ENCODE results near the gene SNW1. TPM values are rescaled to one million over a fixed set of nuclear protein-coding genes. Genes with fewer than 3 reads are reported as not detected.
"Not testable (repeated sequence)": the region's sequence is repeated elsewhere in the genome, so short reads cannot be mapped to it uniquely, and the experiment has no call there.

The SNW1 gene
- total RNA-seq, 2 experiments from 2014 or later = 134 to 135 TPM

- peak; percentile 47 for ATAC-seq
- DNase-seq = no peak
- Mint-ChIP-seq H3K4me3 (no peak overlapping the region), H3K36me3 (ENCODE audit: low read depth) (no peaks in the 10 kb centered on the region), H3K27me3 (peaks cover 2% of the 10 kb centered on the region), H3K9me3 (ENCODE audit: low read depth) (no peaks in the 10 kb centered on the region), H3K27ac (no peak overlapping the region), H3K4me1 (no peaks in the 10 kb centered on the region)
- ChIA-PET POLR2A (interaction anchor here (0.5 to 0.6 kb wide), 2 partner anchors 9 to 367 kb away, joined by 3 to 4 read pairs; no protein-coding TSS in a partner anchor), CTCF (interaction anchor here (0.9 to 1.1 kb wide), 2 partner anchors 32 to 69 kb away, joined by 3 read pairs; no protein-coding TSS in a partner anchor)
- intact Hi-C loops (cut with DNase I, micrococcal nuclease) = no loop called here
These were observed 29.7 kb upstream of the SNW1 start for GRCh38 chr14:77790566-77791224.

- intact Hi-C loops (cut with DNase I, micrococcal nuclease) = no loop called here
- H3K27me3 Mint-ChIP-seq = no peaks in the 10 kb centered on the region
- H3K4me1 Mint-ChIP-seq = no peaks in the 10 kb centered on the region
- POLR2A ChIA-PET = no interaction called here
- ATAC-seq (no peak), DNase-seq (no peak)
- CTCF ChIA-PET = no interaction called here
- H3K36me3 Mint-ChIP-seq (ENCODE audit: low read depth) = no peaks in the 10 kb centered on the region
- no peak overlapping the region for H3K4me3 Mint-ChIP-seq
- H3K27ac Mint-ChIP-seq = no peak overlapping the region
- no peaks in the 10 kb centered on the region for H3K9me3 Mint-ChIP-seq (ENCODE audit: low read depth)
These were observed 25.2 kb upstream of the SNW1 start for GRCh38 chr14:77786148-77786547.

- Mint-ChIP-seq H3K27me3 (no peaks in the 10 kb centered on the region), H3K4me1 (no peaks in the 10 kb centered on the region), H3K36me3 (ENCODE audit: low read depth) (no peaks in the 10 kb centered on the region), H3K4me3 (no peak overlapping the region), H3K9me3 (ENCODE audit: low read depth) (no peaks in the 10 kb centered on the region), H3K27ac (no peak overlapping the region)
- ChIA-PET CTCF (interaction anchor here (0.7 kb wide), 1 partner anchor 778 kb away, joined by 3 read pairs; no protein-coding TSS in a partner anchor), POLR2A (interaction anchor here (0.8 kb wide), 1 partner anchor 8 kb away, joined by 4 read pairs; no protein-coding TSS in a partner anchor)
- intact Hi-C loops (cut with DNase I, micrococcal nuclease) = no loop called here
- DNase-seq (no peak), ATAC-seq (peak; percentile 39)
These were observed 21.2 kb upstream of the SNW1 start for GRCh38 chr14:77782202-77782601.

- H3K4me3 Mint-ChIP-seq; POLR2A ChIA-PET; H3K27me3 Mint-ChIP-seq; intact Hi-C loops (cut with DNase I, micrococcal nuclease); ATAC-seq; H3K27ac Mint-ChIP-seq; H3K4me1 Mint-ChIP-seq; H3K9me3 Mint-ChIP-seq (ENCODE audit: low read depth); CTCF ChIA-PET; H3K36me3 Mint-ChIP-seq (ENCODE audit: low read depth): not testable (repeated sequence)
- peak; percentile 10 for DNase-seq
These were observed 13.0 kb upstream of the SNW1 start for GRCh38 chr14:77773966-77774365.

GRCh38 chr14:77768442-77769069, 7.6 kb upstream of the SNW1 start:
- H3K36me3 Mint-ChIP-seq (ENCODE audit: low read depth); H3K27me3 Mint-ChIP-seq; POLR2A ChIA-PET; H3K4me1 Mint-ChIP-seq; intact Hi-C loops (cut with DNase I, micrococcal nuclease); ATAC-seq; H3K9me3 Mint-ChIP-seq (ENCODE audit: low read depth); DNase-seq; H3K4me3 Mint-ChIP-seq: not testable (repeated sequence)
- CTCF ChIA-PET = interaction anchor here (0.6 kb wide), 1 partner anchor 32 kb away, joined by 3 read pairs; the partner anchor contains the start of gene ADCK1
- peak overlapping the region; percentile 37 for H3K27ac Mint-ChIP-seq

- Mint-ChIP-seq H3K27me3 (no peaks in the 10 kb centered on the region), H3K27ac (no peak overlapping the region), H3K36me3 (ENCODE audit: low read depth) (peaks cover 5% of the 10 kb centered on the region), H3K9me3 (ENCODE audit: low read depth) (no peaks in the 10 kb centered on the region), H3K4me3 (no peak overlapping the region), H3K4me1 (peaks cover 16% of the 10 kb centered on the region)
- POLR2A ChIA-PET = no interaction called here
- DNase-seq (no peak), ATAC-seq (no peak)
- intact Hi-C loops (cut with DNase I, micrococcal nuclease) = no loop called here
- CTCF ChIA-PET = interaction anchor here (0.8 kb wide), 3 partner anchors 11 to 463 kb away, joined by 3 to 4 read pairs (median 4); no protein-coding TSS in a partner anchor
These were observed 3.0 kb upstream of the SNW1 start for GRCh38 chr14:77763978-77764377.

- ATAC-seq = no peak
- H3K4me1 Mint-ChIP-seq = peaks cover 21% of the 10 kb centered on the region
- H3K27ac Mint-ChIP-seq = no peak overlapping the region
- H3K36me3 Mint-ChIP-seq (ENCODE audit: low read depth) = peaks cover 10% of the 10 kb centered on the region
- POLR2A ChIA-PET = no interaction called here
- DNase-seq = no peak
- no peaks in the 10 kb centered on the region for H3K27me3 Mint-ChIP-seq
- intact Hi-C loops (cut with DNase I, micrococcal nuclease) = no loop called here
- no peak overlapping the region for H3K4me3 Mint-ChIP-seq
- no peaks in the 10 kb centered on the region for H3K9me3 Mint-ChIP-seq (ENCODE audit: low read depth)
- CTCF ChIA-PET = interaction anchor here (0.8 kb wide), 2 partner anchors 12 to 37 kb away, joined by 3 to 4 read pairs; no protein-coding TSS in a partner anchor
These were observed 2.4 kb upstream of the SNW1 start for GRCh38 chr14:77763316-77763715.

GRCh38 chr14:77761205-77761931, 412 bp upstream of the SNW1 start:
- Mint-ChIP-seq H3K9me3 (ENCODE audit: low read depth) (no peaks in the 10 kb centered on the region), H3K27me3 (no peaks in the 10 kb centered on the region), H3K27ac (peak overlapping the region; percentile 98), H3K36me3 (ENCODE audit: low read depth) (peaks cover 17% of the 10 kb centered on the region), H3K4me3 (peak overlapping the region; percentile 96), H3K4me1 (peaks cover 29% of the 10 kb centered on the region)
- ChIA-PET POLR2A (interaction anchor here (0.6 to 1.0 kb wide), 3 partner anchors 32 to 440 kb away, joined by 3 to 4 read pairs (median 4); partner anchors contain the start of genes ADCK1 and GSTZ1), CTCF (interaction anchor here (0.6 to 1.7 kb wide), 8 partner anchors 11 to 441 kb away, joined by 3 to 5 read pairs (median 3); partner anchors contain the start of genes GSTZ1 and POMT2)
- intact Hi-C loops (cut with DNase I, micrococcal nuclease) = loop anchor here (1.0 to 2.0 kb wide), 9 partner anchors 39 to 663 kb away; partner anchors contain the start of genes ADCK1 (in 2 of the 2), ALKBH1 (in 2 of the 2), POMT2 (in 2 of the 2) and SLIRP (in 2 of the 2)
- DNase-seq (peak; percentile 19), ATAC-seq (peak; percentile 17)

GRCh38 chr14:77752799-77753516, 8.0 kb downstream of the SNW1 start:
- POLR2A ChIA-PET = no interaction called here
- DNase-seq (no peak), ATAC-seq (no peak)
- H3K36me3 Mint-ChIP-seq (ENCODE audit: low read depth) = peaks cover 50% of the 10 kb centered on the region
- peaks cover 28% of the 10 kb centered on the region for H3K4me1 Mint-ChIP-seq
- CTCF ChIA-PET = interaction anchor here (0.7 to 2.2 kb wide), 4 partner anchors 11 to 209 kb away, joined by 3 to 7 read pairs (median 3); no protein-coding TSS in a partner anchor
- no peak overlapping the region for H3K4me3 Mint-ChIP-seq
- no peaks in the 10 kb centered on the region for H3K27me3 Mint-ChIP-seq
- H3K27ac Mint-ChIP-seq = peak overlapping the region; percentile 23
- H3K9me3 Mint-ChIP-seq (ENCODE audit: low read depth) = no peaks in the 10 kb centered on the region
- intact Hi-C loops (cut with DNase I, micrococcal nuclease) = no loop called here

- peaks cover 49% of the 10 kb centered on the region for H3K36me3 Mint-ChIP-seq (ENCODE audit: low read depth)
- intact Hi-C loops (cut with DNase I, micrococcal nuclease) = no loop called here
- no peaks in the 10 kb centered on the region for H3K9me3 Mint-ChIP-seq (ENCODE audit: low read depth)
- H3K4me3 Mint-ChIP-seq = no peak overlapping the region
- ChIA-PET POLR2A (no interaction called here), CTCF (interaction anchor here (0.8 to 2.2 kb wide), 3 partner anchors 11 to 29 kb away, joined by 3 to 7 read pairs (median 3); no protein-coding TSS in a partner anchor)
- no peak for ATAC-seq
- peaks cover 21% of the 10 kb centered on the region for H3K4me1 Mint-ChIP-seq
- no peaks in the 10 kb centered on the region for H3K27me3 Mint-ChIP-seq
- no peak for DNase-seq
- no peak overlapping the region for H3K27ac Mint-ChIP-seq
These were observed 8.7 kb downstream of the SNW1 start for GRCh38 chr14:77752266-77752665.

- CTCF ChIA-PET; H3K4me3 Mint-ChIP-seq; POLR2A ChIA-PET; H3K27ac Mint-ChIP-seq; intact Hi-C loops (cut with DNase I, micrococcal nuclease); ATAC-seq; H3K9me3 Mint-ChIP-seq (ENCODE audit: low read depth); DNase-seq; H3K27me3 Mint-ChIP-seq: not testable (repeated sequence)
- peaks cover 18% of the 10 kb centered on the region for H3K4me1 Mint-ChIP-seq
- peaks cover 48% of the 10 kb centered on the region for H3K36me3 Mint-ChIP-seq (ENCODE audit: low read depth)
These were observed 13.5 kb downstream of the SNW1 start for GRCh38 chr14:77747425-77747824.
